ENCODE results near the gene MOB1A.

Gene MOB1A

GRCh38 chr2:74105413-74105812 is 73.3 kb downstream of the MOB1A start:
- TF ChIP-seq, protein P1, sequence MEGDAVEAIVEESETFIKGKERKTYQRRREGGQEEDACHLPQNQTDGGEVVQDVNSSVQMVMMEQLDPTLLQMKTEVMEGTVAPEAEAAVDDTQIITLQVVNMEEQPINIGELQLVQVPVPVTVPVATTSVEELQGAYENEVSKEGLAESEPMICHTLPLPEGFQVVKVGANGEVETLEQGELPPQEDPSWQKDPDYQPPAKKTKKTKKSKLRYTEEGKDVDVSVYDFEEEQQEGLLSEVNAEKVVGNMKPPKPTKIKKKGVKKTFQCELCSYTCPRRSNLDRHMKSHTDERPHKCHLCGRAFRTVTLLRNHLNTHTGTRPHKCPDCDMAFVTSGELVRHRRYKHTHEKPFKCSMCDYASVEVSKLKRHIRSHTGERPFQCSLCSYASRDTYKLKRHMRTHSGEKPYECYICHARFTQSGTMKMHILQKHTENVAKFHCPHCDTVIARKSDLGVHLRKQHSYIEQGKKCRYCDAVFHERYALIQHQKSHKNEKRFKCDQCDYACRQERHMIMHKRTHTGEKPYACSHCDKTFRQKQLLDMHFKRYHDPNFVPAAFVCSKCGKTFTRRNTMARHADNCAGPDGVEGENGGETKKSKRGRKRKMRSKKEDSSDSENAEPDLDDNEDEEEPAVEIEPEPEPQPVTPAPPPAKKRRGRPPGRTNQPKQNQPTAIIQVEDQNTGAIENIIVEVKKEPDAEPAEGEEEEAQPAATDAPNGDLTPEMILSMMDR (IDR thresholded peaks at IDR 0.05; ENCODE audit: low read depth, low read length) = no peak
- Histone ChIP-seq H3K4me1 (no peaks in the 10 kb centered on the region), H3K9me3 (no peaks in the 10 kb centered on the region), H3K27me3 (no peaks in the 10 kb centered on the region), H3K36me3 (peaks cover 3% of the 10 kb centered on the region; the same call in 1 of the 2 replicates), H3K4me3 (ENCODE audit: low read depth, low read length) (no peak overlapping the region)
- DNase-seq = no peak

- H3K36me3 ChIP-seq = peaks cover 6% of the 10 kb centered on the region; the same call in 1 of the 2 replicates
- DNase-seq = no peak
- no peaks in the 10 kb centered on the region for H3K27me3 ChIP-seq
- no peaks in the 10 kb centered on the region for H3K9me3 ChIP-seq
- TF ChIP-seq, protein P1 (IDR thresholded peaks at IDR 0.05; ENCODE audit: low read depth, low read length) = no peak
- H3K4me3 ChIP-seq (ENCODE audit: low read depth, low read length) = no peak overlapping the region
- no peaks in the 10 kb centered on the region for H3K4me1 ChIP-seq
These were observed 73.8 kb downstream of the MOB1A start for GRCh38 chr2:74104839-74105238.

- Histone ChIP-seq H3K36me3 (peaks cover 6% of the 10 kb centered on the region; the same call in 1 of the 2 replicates), H3K9me3 (no peaks in the 10 kb centered on the region), H3K4me1 (no peaks in the 10 kb centered on the region), H3K27me3 (no peaks in the 10 kb centered on the region), H3K4me3 (ENCODE audit: low read depth, low read length) (no peak overlapping the region)
- TF ChIP-seq, protein P1 (IDR thresholded peaks at IDR 0.05; ENCODE audit: low read depth, low read length) = no peak
- no peak for DNase-seq
These were observed 74.9 kb downstream of the MOB1A start for GRCh38 chr2:74103763-74104162.

All from BE2C (cell line).